Measurements from ENCODE around the gene SIRT4. TPM values are rescaled to one million over a fixed set of nuclear protein-coding genes. Genes with fewer than 3 reads are reported as not detected.

SIRT4 gene
- total and polyA plus RNA-seq, 11 donors = 3.0 to 10.6 (median 4.7) TPM

- 21 to 32% (median 28%) methylated on average over 15 of the region's 15 CpGs for WGBS, 4 donors
- peak in 1 of 5 donors; percentile 27 for DNase-seq
- peaks cover 0 to 16% (median 0%) of the 10 kb centered on the region in 9 donors for H3K36me3 ChIP-seq
- no peaks in the 10 kb centered on the region for H3K9me3 ChIP-seq
- H3K4me1 ChIP-seq = peaks cover 7 to 60% (median 52%) of the 10 kb centered on the region in 12 donors
- intact Hi-C loops (cut with DNase I) = loop anchor here in 1 of 10 donors (2.0 kb wide), 1 partner anchor 63 kb away; the partner anchor contains the start of gene RPLP0
- peak overlapping the region; percentile 91 to 100 (median 98) for H3K4me3 ChIP-seq
- no peaks in the 10 kb centered on the region for H3K27me3 ChIP-seq
- H3K27ac ChIP-seq = peak overlapping the region; percentile 88 to 99 (median 97)
- peak in 3 of 4 donors; percentile 11 to 26 (median 13) for ATAC-seq
- TF ChIP-seq CTCF (IDR thresholded peaks at IDR 0.05) (no peak), POLR2A (IDR thresholded peaks at IDR 0.05) (no peak)
Measured at GRCh38 chr12:120264086-120264903, 37.8 kb upstream of the SIRT4 start.

GRCh38 chr12:120264904-120265472, 37.1 kb upstream of the SIRT4 start:
- Histone ChIP-seq H3K9me3 (no peaks in the 10 kb centered on the region), H3K27me3 (no peaks in the 10 kb centered on the region), H3K36me3 (peaks cover 0 to 13% (median 0%) of the 10 kb centered on the region in 9 donors), H3K4me1 (peaks cover 7 to 53% (median 45%) of the 10 kb centered on the region in 12 donors), H3K4me3 (peak overlapping the region; percentile 91 to 100 (median 98)), H3K27ac (peak overlapping the region; percentile 88 to 99 (median 97))
- intact Hi-C loops (cut with DNase I) = loop anchor here in 9 of 10 donors (1.0 to 2.0 kb wide), 4 partner anchors 35 to 64 kb away; partner anchors contain the start of gene RPLP0 (in 1 of the 9)
- DNase-seq (peak in 3 of 5 donors; percentile 40 to 47 (median 45)), ATAC-seq (peak in 1 of 4 donors; percentile 4)
- TF ChIP-seq POLR2A (IDR thresholded peaks at IDR 0.05) (no peak), CTCF (IDR thresholded peaks at IDR 0.05) (no peak)
- 0 to 4% (median 2%) methylated on average over 21 to 29 of the region's 29 CpGs for WGBS, 4 donors

GRCh38 chr12:120265473-120266179, 36.5 kb upstream of the SIRT4 start, which contains the start of gene PXN:
Gene PXN (minus strand): TSS chr12:120265730. CDS start chr12:120265629, 101 bp downstream.
- intact Hi-C loops (cut with DNase I) = loop anchor here (1.0 to 2.0 kb wide), 6 partner anchors 35 to 65 kb away; partner anchors contain the start of gene RPLP0 (in 2 of the 10)
- H3K4me3 ChIP-seq = peak within 1 kb of the TSS; percentile 91 to 100 (median 98)
- H3K27me3 ChIP-seq = no peaks in the 10 kb centered on the region
- H3K27ac ChIP-seq = peak within 1 kb of the TSS; percentile 88 to 99 (median 97)
- H3K36me3 ChIP-seq = peaks cover 0 to 11% (median 0%) of the 10 kb centered on the region in 9 donors
- DNase-seq = peak; percentile 88 to 96 (median 91)
- 1 to 5% (median 3%) methylated on average over 13 to 81 of the region's 81 CpGs for WGBS, 4 donors
- TF ChIP-seq POLR2A (IDR thresholded peaks at IDR 0.05) (peak in 1 of 2 donors; percentile 80), CTCF (IDR thresholded peaks at IDR 0.05) (peak; percentile 79 to 95 (median 89))
- no peaks in the 10 kb centered on the region for H3K9me3 ChIP-seq
- peak; percentile 45 to 92 (median 85) for ATAC-seq
- peaks cover 7 to 47% (median 39%) of the 10 kb centered on the region in 12 donors for H3K4me1 ChIP-seq
